ENCODE data around the gene RENBP. TPM values are rescaled to one million over a fixed set of nuclear protein-coding genes. Genes with fewer than 3 reads are reported as not detected.

RENBP gene
- total RNA-seq, 1 donor from 2014 or later: 38.7 TPM

- DNase-seq (ENCODE audit: low read depth): no peak
- Histone ChIP-seq H3K36me3 (ENCODE audit: control insufficient read depth, insufficient read depth, low read length) (no peaks in the 10 kb centered on the region), H3K27me3 (ENCODE audit: control insufficient read depth, insufficient read depth, low read length) (no peaks in the 10 kb centered on the region), H3K4me3 (ENCODE audit: low read depth, low read length) (no peak overlapping the region)
- TF ChIP-seq CTCF (IDR thresholded peaks at IDR 0.05; ENCODE audit: insufficient read depth, low read length, poor library complexity, severe bottlenecking): no peak
These were observed 23.4 kb downstream of the RENBP start for GRCh38 chrX:153921070-153921469.

GRCh38 chrX:153920546-153920945 lies 23.9 kb downstream of the RENBP start:
- Histone ChIP-seq H3K27me3 (ENCODE audit: control insufficient read depth, insufficient read depth, low read length) (no peaks in the 10 kb centered on the region), H3K36me3 (ENCODE audit: control insufficient read depth, insufficient read depth, low read length) (no peaks in the 10 kb centered on the region), H3K4me3 (ENCODE audit: low read depth, low read length) (no peak overlapping the region)
- no peak for DNase-seq (ENCODE audit: low read depth)
- TF ChIP-seq CTCF (IDR thresholded peaks at IDR 0.05; ENCODE audit: insufficient read depth, low read length, poor library complexity, severe bottlenecking): no peak

- no peak for DNase-seq (ENCODE audit: low read depth)
- H3K36me3 ChIP-seq (ENCODE audit: control insufficient read depth, insufficient read depth, low read length): no peaks in the 10 kb centered on the region
- no peaks in the 10 kb centered on the region for H3K27me3 ChIP-seq (ENCODE audit: control insufficient read depth, insufficient read depth, low read length)
- no peak for TF ChIP-seq CTCF (IDR thresholded peaks at IDR 0.05; ENCODE audit: insufficient read depth, low read length, poor library complexity, severe bottlenecking)
- H3K4me3 ChIP-seq (ENCODE audit: low read depth, low read length): no peak overlapping the region
These were observed 25.2 kb downstream of the RENBP start for GRCh38 chrX:153919281-153919680.

- no peak for DNase-seq (ENCODE audit: low read depth)
- Histone ChIP-seq H3K36me3 (ENCODE audit: control insufficient read depth, insufficient read depth, low read length) (no peaks in the 10 kb centered on the region), H3K27me3 (ENCODE audit: control insufficient read depth, insufficient read depth, low read length) (no peaks in the 10 kb centered on the region), H3K4me3 (ENCODE audit: low read depth, low read length) (no peak overlapping the region)
- no peak for TF ChIP-seq CTCF (IDR thresholded peaks at IDR 0.05; ENCODE audit: insufficient read depth, low read length, poor library complexity, severe bottlenecking)
These were observed 26.6 kb downstream of the RENBP start for GRCh38 chrX:153917869-153918268.

- Histone ChIP-seq H3K27me3 (ENCODE audit: control insufficient read depth, insufficient read depth, low read length) (no peaks in the 10 kb centered on the region), H3K36me3 (ENCODE audit: control insufficient read depth, insufficient read depth, low read length) (no peaks in the 10 kb centered on the region), H3K4me3 (ENCODE audit: low read depth, low read length) (no peak overlapping the region)
- DNase-seq (ENCODE audit: low read depth): no peak
- no peak for TF ChIP-seq CTCF (IDR thresholded peaks at IDR 0.05; ENCODE audit: insufficient read depth, low read length, poor library complexity, severe bottlenecking)
These were observed 30.7 kb downstream of the RENBP start for GRCh38 chrX:153913701-153914100.

- H3K27me3 ChIP-seq (ENCODE audit: control insufficient read depth, insufficient read depth, low read length): no peaks in the 10 kb centered on the region
- H3K4me3 ChIP-seq (ENCODE audit: low read depth, low read length): no peak overlapping the region
- no peak for DNase-seq (ENCODE audit: low read depth)
- TF ChIP-seq CTCF (IDR thresholded peaks at IDR 0.05; ENCODE audit: insufficient read depth, low read length, poor library complexity, severe bottlenecking): no peak
- no peaks in the 10 kb centered on the region for H3K36me3 ChIP-seq (ENCODE audit: control insufficient read depth, insufficient read depth, low read length)
These were observed 31.2 kb downstream of the RENBP start for GRCh38 chrX:153913211-153913610.
